IMR-90 (cell line): ENCODE data around the gene CNTN4. TPM values are rescaled to one million over a fixed set of nuclear protein-coding genes. Genes with fewer than 3 reads are reported as not detected.

Source experiments
- ATAC-seq: fragments of 200-7000 bp; cut with Tn5 transposase; 2 replicates; pipeline ENCODE4 v1.9.1; 2020; ENCODE audit warnings: low read depth, mild to moderate bottlenecking, moderate library complexity
- BruUV-seq: library from RNA; stranded (reverse); fragments of 400-500 nt; replicated peaks from 2 replicates; lab custom pipeline; 2021; lab: Mats Ljungman, UMichigan
- CTCF ChIA-PET: fragments of 300-600 bp; formaldehyde crosslinking; extraction: SDS; loops from one replicate; lab custom pipeline; 2021; ENCODE audit warnings: antibody characterized with exemption; lab: Yijun Ruan, JAX
- POLR2A ChIA-PET: fragments of 300-600 bp; sonication (Branson Sonifier 250); formaldehyde crosslinking; loops from one replicate; lab custom pipeline; 2022; ENCODE audit warnings: antibody characterized with exemption; ENCODE audit not compliant: unreplicated experiment; lab: Charles Lee
- DNase-seq: peaks from one replicate; pipeline ENCODE4 v3.0.0; 2013
- H2AFZ ChIP-seq: replicated peaks from 2 replicates; pipeline ENCODE3; 2013; ENCODE audit warnings: low read length, mild to moderate bottlenecking; ENCODE audit not compliant: poor library complexity
- H2AK5ac ChIP-seq: 2 replicates; pipeline ENCODE4 v1.6.1; 2013; ENCODE audit warnings: low read depth, low read length, inconsistent platforms
- H2AK9ac ChIP-seq: replicated peaks from 2 replicates; pipeline ENCODE3; 2013; ENCODE audit warnings: mild to moderate bottlenecking, low read depth, low read length, moderate library complexity; ENCODE audit not compliant: poor library complexity
- H2BK120ac ChIP-seq: 2 replicates; pipeline ENCODE4 v1.6.1; 2013; ENCODE audit warnings: low read depth, low read length, inconsistent platforms
- H2BK15ac ChIP-seq: 3 replicates; pipeline ENCODE4 v1.6.1; 2013; ENCODE audit warnings: low read depth, low read length, inconsistent platforms
- H2BK20ac ChIP-seq: 2 replicates; pipeline ENCODE4 v1.6.1; 2013; ENCODE audit warnings: low read depth, mild to moderate bottlenecking, inconsistent platforms, low read length, moderate library complexity
- H2BK5ac ChIP-seq: 2 replicates; pipeline ENCODE4 v1.6.1; 2013; ENCODE audit warnings: mild to moderate bottlenecking, low read depth, low read length, inconsistent platforms; ENCODE audit not compliant: poor library complexity, severe bottlenecking
- H3K14ac ChIP-seq: replicated peaks from 2 replicates; pipeline ENCODE4 v1.6.1; 2013; ENCODE audit warnings: low read depth, low read length, inconsistent platforms
- H3K18ac ChIP-seq: 2 replicates; pipeline ENCODE4 v1.6.1; 2013; ENCODE audit warnings: low read depth, low read length, control low read depth
- H3K23ac ChIP-seq: 2 replicates; pipeline ENCODE4 v1.6.1; 2013; ENCODE audit warnings: low read depth, low read length, inconsistent platforms
- H3K27ac ChIP-seq: 2 replicates; pipeline ENCODE4 v1.5.1; 2013; ENCODE audit warnings: mild to moderate bottlenecking, control low read depth, low read length; ENCODE audit not compliant: insufficient read depth
- H3K27me3 ChIP-seq: 2 replicates; pipeline ENCODE4 v1.6.1; 2013; ENCODE audit warnings: low read length; ENCODE audit not compliant: control insufficient read depth, insufficient read depth
- H3K36me3 ChIP-seq: 2 replicates; pipeline ENCODE4 v1.6.1; 2013; ENCODE audit warnings: low read length, mixed read lengths; ENCODE audit not compliant: control insufficient read depth, insufficient read depth
- H3K4ac ChIP-seq: 2 replicates; pipeline ENCODE4 v1.6.1; 2013; ENCODE audit warnings: low read depth, low read length, inconsistent platforms
- H3K4me1 ChIP-seq: 2 replicates; pipeline ENCODE4 v1.6.1; 2013; ENCODE audit warnings: low read length, mixed read lengths; ENCODE audit not compliant: control insufficient read depth, insufficient read depth
- H3K4me2 ChIP-seq: 2 replicates; pipeline ENCODE4 v1.6.1; 2013; ENCODE audit warnings: low read depth, mild to moderate bottlenecking, control low read depth, low read length, moderate library complexity
- H3K4me3 ChIP-seq: 2 replicates; pipeline ENCODE4 v1.5.1; 2013; ENCODE audit warnings: low read depth, mild to moderate bottlenecking, control low read depth, low read length, moderate library complexity; ENCODE audit not compliant: insufficient read depth
- H3K56ac ChIP-seq: 2 replicates; pipeline ENCODE4 v1.6.1; 2013; ENCODE audit warnings: low read length, inconsistent platforms; ENCODE audit not compliant: insufficient read depth; ENCODE audit errors: extremely low read depth
- H3K79me1 ChIP-seq, 2 experiments: 2 replicates each; pipeline ENCODE4 v1.6.1; 2013; ENCODE audit warnings: low read length in 2 of 2, inconsistent platforms in 1 of 2, low read depth in 1 of 2
- H3K9ac ChIP-seq: 2 replicates; pipeline ENCODE4 v1.6.1; 2013; ENCODE audit warnings: low read depth, low read length, control low read depth
- H3K9me1 ChIP-seq: 2 replicates; pipeline ENCODE4 v1.6.1; 2013; ENCODE audit warnings: low read length, inconsistent platforms; ENCODE audit not compliant: insufficient read depth
- H3K9me3 ChIP-seq: 2 replicates; pipeline ENCODE4 v1.6.1; 2013; ENCODE audit warnings: low read length; ENCODE audit not compliant: control insufficient read depth, insufficient read depth
- H4K20me1 ChIP-seq: 2 replicates; pipeline ENCODE4 v1.6.1; 2013; ENCODE audit warnings: low read length, inconsistent platforms; ENCODE audit not compliant: insufficient read depth
- H4K5ac ChIP-seq: 2 replicates; pipeline ENCODE4 v1.6.1; 2013; ENCODE audit warnings: mild to moderate bottlenecking, low read depth, low read length, control low read depth
- H4K8ac ChIP-seq, 2 experiments: 2 replicates each; pipeline ENCODE4 v1.6.1; 2013; ENCODE audit warnings: low read depth in 2 of 2, low read length in 2 of 2, control low read depth in 1 of 2, inconsistent platforms in 1 of 2
- H4K91ac ChIP-seq: 2 replicates; pipeline ENCODE4 v1.6.1; 2013; ENCODE audit warnings: low read depth, low read length, inconsistent platforms; ENCODE audit not compliant: insufficient read depth
- BHLHE40 ChIP-seq: fragments of 150-350 bp; IDR thresholded peaks from 2 replicates; pipeline ENCODE4 v1.6.1; 2016; ENCODE audit warnings: mild to moderate bottlenecking, low read depth, low read length
- ELK1 ChIP-seq: fragments of 150-350 bp; IDR thresholded peaks from 2 replicates; pipeline ENCODE4 v1.6.1; 2016; ENCODE audit warnings: low read depth, mild to moderate bottlenecking, low read length, moderate library complexity, borderline replicate concordance
- FOS ChIP-seq: fragments of 150-350 bp; IDR thresholded peaks from 2 replicates; pipeline ENCODE4 v1.6.1; 2016; ENCODE audit warnings: low read depth, low read length
- MAFK ChIP-seq: IDR thresholded peaks from 2 replicates; pipeline ENCODE4 v1.6.1; 2012; ENCODE audit warnings: low read depth, low read length, improper control_type of control experiment
- MXI1 ChIP-seq: IDR thresholded peaks from 2 replicates; pipeline ENCODE4 v1.6.1; 2012; ENCODE audit warnings: low read depth, mild to moderate bottlenecking, low read length, moderate library complexity, borderline replicate concordance
- NFE2L2 ChIP-seq: fragments of 150-350 bp; IDR thresholded peaks from 2 replicates; pipeline ENCODE4 v1.6.1; 2016; ENCODE audit warnings: low read depth, mild to moderate bottlenecking, low read length
- POLR2A ChIP-seq: IDR thresholded peaks from 2 replicates; pipeline ENCODE4 v1.6.1; 2012; ENCODE audit warnings: mild to moderate bottlenecking, low read depth, low read length
- RAD21 ChIP-seq: IDR thresholded peaks from 2 replicates; pipeline ENCODE4 v1.6.1; 2012; ENCODE audit warnings: low read length, improper control_type of control experiment
- RCOR1 ChIP-seq: IDR thresholded peaks from 2 replicates; pipeline ENCODE4 v1.6.1; 2012; ENCODE audit warnings: mild to moderate bottlenecking, low read length, improper control_type of control experiment; ENCODE audit not compliant: insufficient replicate concordance
- RFX5 ChIP-seq: IDR thresholded peaks from 2 replicates; pipeline ENCODE4 v1.8.0; 2012; ENCODE audit warnings: low read depth, mild to moderate bottlenecking, low read length, moderate library complexity
- SMC3 ChIP-seq: fragments of 150-350 bp; IDR thresholded peaks from 2 replicates; pipeline ENCODE4 v1.6.1; 2016; ENCODE audit warnings: low read depth, mild to moderate bottlenecking, antibody characterized with exemption, low read length, moderate library complexity
- USF2 ChIP-seq: fragments of 150-350 bp; IDR thresholded peaks from 2 replicates; pipeline ENCODE4 v1.6.1; 2017; ENCODE audit warnings: mild to moderate bottlenecking, antibody characterized with exemption, low read length, low read depth
- WGBS, 2 experiments: methylation state at CpG; one replicate each; pipeline versions ENCODE4 v1.1.5 to v1.1.7; 2013; ENCODE audit warnings: missing lambda C conversion rate in 2 of 2; ENCODE audit not compliant: insufficient read length in 1 of 2; ENCODE audit errors: extremely low coverage in 2 of 2; 5-methylcytosine and 5-hydroxymethylcytosine counted together
- dilution Hi-C: fragments of 300-500 bp; cut with HindIII; formaldehyde crosslinking; loops from one replicate; pipeline ENCODE4 v1.14.3; 2018; ENCODE audit warnings: low sequenced_read_pairs; ENCODE audit not compliant: unreplicated experiment
- in situ Hi-C: fragments of 300-500 bp; cut with MboI; formaldehyde crosslinking; loops from 3 replicates; pipeline ENCODE4 v1.14.3; 2019; ENCODE audit warnings: low sequenced_read_pairs, inconsistent platforms, mixed read lengths
- intact Hi-C: fragments of 100-400 bp; cut with micrococcal nuclease; formaldehyde crosslinking; loops from 2 replicates; pipeline ENCODE4 v1.10.0; 2022
- polyA plus RNA-seq, 3 experiments: library from polyadenylated mRNA; depleted of rRNA; stranded (reverse); fragments of >200 nt; gene quantifications; 2 replicates each; pipeline ENCODE4 v1.2.3, GENCODE V29; 2012; ENCODE audit warnings: low replicate concordance in 1 of 3
- total RNA-seq: library from RNA; depleted of rRNA; stranded (reverse); fragments of >200 nt; gene quantifications from 2 replicates; pipeline ENCODE4 v1.2.3, GENCODE V29; 2012

CNTN4 gene
- total and polyA plus RNA-seq, 2 of the 4 experiments (the other 2 are of a cell fraction): under 0.01 TPM; not detected in 1

- no peak overlapping the region for H3K23ac ChIP-seq
- no peak overlapping the region for H4K8ac ChIP-seq
- no peak overlapping the region for H2AFZ ChIP-seq
- H4K20me1 ChIP-seq: no peaks in the 10 kb centered on the region
- no peaks in the 10 kb centered on the region for H3K79me1 ChIP-seq
- no peak overlapping the region for H3K27ac ChIP-seq
- no peak for TF ChIP-seq SMC3
- no peak for TF ChIP-seq MXI1
- no peak for TF ChIP-seq POLR2A
- TF ChIP-seq ELK1: no peak
- TF ChIP-seq BHLHE40: no peak
- no peak for TF ChIP-seq RFX5
- TF ChIP-seq USF2: no peak
- no peak for TF ChIP-seq NFE2L2
- no peak for TF ChIP-seq FOS
- no peak for TF ChIP-seq RCOR1
- TF ChIP-seq RAD21: no peak
- TF ChIP-seq MAFK: no peak
- H2AK9ac ChIP-seq: no peak overlapping the region
- H3K9me1 ChIP-seq: no peaks in the 10 kb centered on the region
- no peak overlapping the region for H2AK5ac ChIP-seq
- H2BK20ac ChIP-seq: no peak overlapping the region
- no peak overlapping the region for H4K5ac ChIP-seq
- no peak overlapping the region for H3K4me2 ChIP-seq
- in situ Hi-C loops: no loop called here
- BruUV-seq: no TSS peak
- H3K18ac ChIP-seq: no peak overlapping the region
- no peaks in the 10 kb centered on the region for H3K4me1 ChIP-seq
- H3K14ac ChIP-seq: no peak overlapping the region
- DNase-seq (no peak), ATAC-seq (no peak)
- CTCF ChIA-PET: no interaction called here
- no peaks in the 10 kb centered on the region for H3K36me3 ChIP-seq
- dilution Hi-C loops: no loop called here
- no peak overlapping the region for H3K4ac ChIP-seq
- intact Hi-C loops: no loop called here
- no peaks in the 10 kb centered on the region for H3K27me3 ChIP-seq
- H3K4me3 ChIP-seq: no peak overlapping the region
- no peak overlapping the region for H3K9ac ChIP-seq
- no peak overlapping the region for H2BK5ac ChIP-seq
- no peak overlapping the region for H2BK15ac ChIP-seq
- no peak overlapping the region for H3K56ac ChIP-seq
- no peak overlapping the region for H2BK120ac ChIP-seq
- WGBS, 2 experiments: no CpG with 5 or more reads among the region's 2 CpGs
- no peaks in the 10 kb centered on the region for H3K9me3 ChIP-seq
- POLR2A ChIA-PET: no interaction called here
- H4K91ac ChIP-seq: no peak overlapping the region
These were observed 212.4 kb downstream of the CNTN4 start for GRCh38 chr3:2311022-2311421.
